ENCODE measurements around the gene NUP160. TPM values are rescaled to one million over a fixed set of nuclear protein-coding genes. Genes with fewer than 3 reads are reported as not detected.
"Not testable (repeated sequence)": the region's sequence is repeated elsewhere in the genome, so short reads cannot be mapped to it uniquely, and the experiment has no call there.

The NUP160 gene
- total RNA-seq, 2 experiments from 2014 or later = 66.3 to 67.3 TPM

GRCh38 chr11:47856186-47856585, 8.0 kb upstream of the NUP160 start:
- H3K4me1 Mint-ChIP-seq = peaks cover 39% of the 10 kb centered on the region
- no peak for DNase-seq
- ChIA-PET CTCF (interaction anchor here (0.5 to 2.5 kb wide), 2 partner anchors 10 to 31 kb away, joined by 3 to 11 read pairs; no protein-coding TSS in a partner anchor), POLR2A (interaction anchor here (0.6 kb wide), 1 partner anchor 75 kb away, joined by 3 read pairs; no protein-coding TSS in a partner anchor)
- no peaks in the 10 kb centered on the region for H3K27me3 Mint-ChIP-seq
- H3K27ac Mint-ChIP-seq = no peak overlapping the region
- H3K36me3 Mint-ChIP-seq (ENCODE audit: low read depth) = no peaks in the 10 kb centered on the region
- no peak overlapping the region for H3K4me3 Mint-ChIP-seq
- no peaks in the 10 kb centered on the region for H3K9me3 Mint-ChIP-seq

DNA sequence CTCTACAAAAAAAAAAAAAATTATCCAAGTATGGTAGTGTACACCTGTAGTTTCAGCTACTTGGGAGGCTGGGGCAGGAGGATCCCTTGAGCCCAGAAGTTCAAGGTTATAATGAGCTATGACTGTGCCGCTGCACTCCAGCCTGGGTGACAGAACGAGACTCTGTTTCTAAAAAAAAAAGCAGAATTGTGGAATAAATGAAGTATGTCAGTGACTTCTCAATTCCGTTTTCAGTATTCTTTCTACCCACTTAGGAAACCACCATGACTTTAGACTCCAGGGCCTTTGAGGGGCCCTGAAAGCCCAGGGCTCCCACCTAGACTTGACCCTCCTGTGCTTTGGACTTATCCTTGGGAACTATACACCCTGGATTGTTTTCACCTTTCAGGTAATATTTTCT, 6.5 kb upstream of the NUP160 start:
- no peak overlapping the region for H3K4me3 Mint-ChIP-seq
- POLR2A ChIA-PET = interaction anchor here (0.6 kb wide), 1 partner anchor 15 kb away, joined by 8 read pairs; no protein-coding TSS in a partner anchor
- no peaks in the 10 kb centered on the region for H3K36me3 Mint-ChIP-seq (ENCODE audit: low read depth)
- DNase-seq = no peak
- H3K9me3 Mint-ChIP-seq = no peaks in the 10 kb centered on the region
- H3K27ac Mint-ChIP-seq = peak overlapping the region; percentile 36
- H3K4me1 Mint-ChIP-seq = peaks cover 46% of the 10 kb centered on the region
- no peaks in the 10 kb centered on the region for H3K27me3 Mint-ChIP-seq
- CTCF ChIA-PET = interaction anchor here (0.6 kb wide), 1 partner anchor 144 kb away, joined by 3 read pairs; no protein-coding TSS in a partner anchor

GRCh38 chr11:47852053-47852452, 3.9 kb upstream of the NUP160 start:
- Mint-ChIP-seq H3K36me3 (ENCODE audit: low read depth) (peaks cover 9% of the 10 kb centered on the region), H3K27me3 (no peaks in the 10 kb centered on the region), H3K4me3 (no peak overlapping the region), H3K4me1 (peaks cover 45% of the 10 kb centered on the region), H3K9me3 (no peaks in the 10 kb centered on the region), H3K27ac (no peak overlapping the region)
- ChIA-PET CTCF (interaction anchor here (0.6 kb wide), 2 partner anchors 35 to 216 kb away, joined by 3 read pairs; no protein-coding TSS in a partner anchor), POLR2A (no interaction called here)
- DNase-seq = no peak

DNA sequence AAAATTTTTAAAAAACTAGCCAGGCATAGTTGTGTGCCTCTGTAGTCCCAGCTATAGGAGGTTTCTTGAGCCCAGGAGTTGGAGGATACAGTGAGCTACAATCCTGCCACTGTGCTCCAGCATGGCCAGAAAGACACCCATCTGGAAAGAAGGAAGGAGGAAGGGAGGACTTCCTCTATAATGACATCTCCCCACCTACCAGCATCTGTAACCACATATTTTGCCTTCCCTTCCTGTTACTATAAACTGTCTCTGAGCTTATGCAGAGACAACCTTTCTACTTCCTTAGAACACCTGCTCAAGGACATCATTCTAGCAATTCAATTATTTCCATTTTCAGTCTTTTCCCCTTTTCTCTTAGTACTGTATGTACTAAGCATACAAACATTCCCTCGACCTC, 2.2 kb upstream of the NUP160 start:
- ChIA-PET POLR2A (interaction anchor here (0.5 kb wide), 1 partner anchor 150 kb away, joined by 3 read pairs; no protein-coding TSS in a partner anchor), CTCF (interaction anchor here (0.6 to 2.0 kb wide), 3 partner anchors 10 to 397 kb away, joined by 3 to 6 read pairs (median 3); no protein-coding TSS in a partner anchor)
- Mint-ChIP-seq H3K4me1 (peaks cover 58% of the 10 kb centered on the region), H3K27me3 (no peaks in the 10 kb centered on the region), H3K9me3 (no peaks in the 10 kb centered on the region), H3K27ac (peak overlapping the region; percentile 82), H3K36me3 (ENCODE audit: low read depth) (peaks cover 22% of the 10 kb centered on the region), H3K4me3 (peak overlapping the region; percentile 3)
- DNase-seq = no peak

- peak overlapping the region; percentile 99 for H3K4me3 Mint-ChIP-seq
- no peaks in the 10 kb centered on the region for H3K27me3 Mint-ChIP-seq
- ChIA-PET CTCF (interaction anchor here (0.5 to 2.0 kb wide), 4 partner anchors 11 to 83 kb away, joined by 3 to 6 read pairs (median 3); no protein-coding TSS in a partner anchor), POLR2A (no interaction called here)
- H3K9me3 Mint-ChIP-seq = no peaks in the 10 kb centered on the region
- peaks cover 58% of the 10 kb centered on the region for H3K4me1 Mint-ChIP-seq
- H3K27ac Mint-ChIP-seq = peak overlapping the region; percentile 100
- peaks cover 24% of the 10 kb centered on the region for H3K36me3 Mint-ChIP-seq (ENCODE audit: low read depth)
- DNase-seq = no peak
These were observed 578 bp upstream of the NUP160 start for GRCh38 chr11:47848700-47849155.

GRCh38 chr11:47847537-47847891, 636 bp downstream of the NUP160 start:
- no peak for DNase-seq
- Mint-ChIP-seq H3K4me1 (peaks cover 51% of the 10 kb centered on the region), H3K27ac (peak overlapping the region; percentile 100), H3K27me3 (no peaks in the 10 kb centered on the region), H3K9me3 (no peaks in the 10 kb centered on the region), H3K36me3 (ENCODE audit: low read depth) (peaks cover 24% of the 10 kb centered on the region), H3K4me3 (peak overlapping the region; percentile 99)
- ChIA-PET CTCF (interaction anchor here (0.8 to 1.1 kb wide), 3 partner anchors 9 to 165 kb away, joined by 3 read pairs; no protein-coding TSS in a partner anchor), POLR2A (interaction anchor here (0.6 kb wide), 1 partner anchor 51 kb away, joined by 3 read pairs; no protein-coding TSS in a partner anchor)

DNA sequence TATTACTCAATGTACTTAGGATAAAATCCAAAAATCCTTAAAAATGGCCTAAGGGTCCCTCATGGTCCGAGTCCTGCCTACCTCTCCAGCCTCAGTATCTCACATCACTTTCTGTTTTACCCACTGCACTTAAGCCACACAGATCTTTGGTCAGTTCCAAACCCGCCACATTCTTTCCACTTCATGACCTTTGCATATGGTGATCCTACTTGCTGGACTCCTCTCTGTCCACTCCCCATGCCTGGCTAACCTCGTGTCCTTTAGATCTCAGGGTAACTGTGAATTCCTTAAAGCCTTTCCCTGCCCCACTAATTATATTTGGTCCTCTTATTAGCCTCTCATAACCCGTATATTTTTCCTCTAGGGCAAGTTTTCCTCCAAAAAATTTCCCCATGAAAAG, 1.2 kb downstream of the NUP160 start:
- peaks cover 24% of the 10 kb centered on the region for H3K36me3 Mint-ChIP-seq (ENCODE audit: low read depth)
- H3K27ac Mint-ChIP-seq = peak overlapping the region; percentile 100
- H3K9me3 Mint-ChIP-seq = no peaks in the 10 kb centered on the region
- H3K27me3 Mint-ChIP-seq = no peaks in the 10 kb centered on the region
- peaks cover 46% of the 10 kb centered on the region for H3K4me1 Mint-ChIP-seq
- DNase-seq = no peak
- POLR2A ChIA-PET = no interaction called here
- CTCF ChIA-PET = no interaction called here
- peak overlapping the region; percentile 99 for H3K4me3 Mint-ChIP-seq

DNA sequence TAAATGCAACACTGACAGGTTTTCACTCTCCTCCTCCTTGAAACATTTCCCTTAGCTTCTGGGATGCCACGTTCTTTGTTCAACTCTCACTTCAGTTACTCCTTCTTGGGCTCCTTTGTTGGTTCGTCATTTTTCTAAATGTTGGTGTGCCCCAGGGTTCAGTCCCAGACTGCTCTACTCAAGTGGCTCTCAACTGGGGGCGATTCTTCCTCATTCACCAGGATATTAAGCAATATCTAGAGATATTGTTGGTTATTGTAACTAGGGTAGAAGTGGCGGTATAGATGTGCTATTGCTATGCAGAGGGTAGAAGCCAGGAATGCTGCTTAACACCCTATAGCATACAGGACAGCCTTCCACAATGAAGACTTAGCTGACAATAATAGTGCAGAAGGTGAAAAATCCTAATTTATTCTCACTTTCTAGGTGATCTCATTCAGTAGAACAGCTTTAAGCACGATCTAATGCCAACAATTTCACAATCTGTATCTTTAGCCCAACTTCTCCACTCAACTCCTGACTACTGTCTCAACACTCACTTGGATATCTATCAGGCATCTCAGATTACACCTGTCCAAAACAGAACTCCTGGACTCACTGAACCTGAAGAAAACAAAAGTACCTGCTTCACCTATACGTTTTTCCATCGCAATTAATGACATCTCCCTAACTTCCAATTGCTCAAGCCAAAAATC, 4.6 kb downstream of the NUP160 start:
- ChIA-PET CTCF (interaction anchor here (0.6 to 1.3 kb wide), 2 partner anchors 64 to 300 kb away, joined by 5 read pairs; no protein-coding TSS in a partner anchor), POLR2A (no interaction called here)
- Mint-ChIP-seq H3K36me3 (ENCODE audit: low read depth) (peaks cover 41% of the 10 kb centered on the region), H3K9me3 (no peaks in the 10 kb centered on the region), H3K27me3 (no peaks in the 10 kb centered on the region), H3K4me3 (no peak overlapping the region), H3K4me1 (peaks cover 21% of the 10 kb centered on the region), H3K27ac (no peak overlapping the region)
- DNase-seq = no peak

GRCh38 chr11:47842749-47843148, 5.4 kb downstream of the NUP160 start:
- Mint-ChIP-seq H3K4me1 (peaks cover 21% of the 10 kb centered on the region), H3K27me3 (no peaks in the 10 kb centered on the region), H3K36me3 (ENCODE audit: low read depth) (peaks cover 43% of the 10 kb centered on the region), H3K27ac (no peak overlapping the region), H3K4me3 (no peak overlapping the region), H3K9me3 (no peaks in the 10 kb centered on the region)
- DNase-seq = no peak
- CTCF ChIA-PET = no interaction called here
- POLR2A ChIA-PET = no interaction called here

GRCh38 chr11:47837929-47838328, 10.2 kb downstream of the NUP160 start:
- H3K4me1 Mint-ChIP-seq = no peaks in the 10 kb centered on the region
- H3K36me3 Mint-ChIP-seq (ENCODE audit: low read depth) = peaks cover 54% of the 10 kb centered on the region
- ChIA-PET POLR2A (no interaction called here), CTCF (interaction anchor here (1.2 kb wide), 1 partner anchor 10 kb away, joined by 3 read pairs; the partner anchor contains the start of gene NUP160)
- no peak for DNase-seq
- H3K4me3 Mint-ChIP-seq = no peak overlapping the region
- H3K9me3 Mint-ChIP-seq = no peaks in the 10 kb centered on the region
- no peak overlapping the region for H3K27ac Mint-ChIP-seq
- no peaks in the 10 kb centered on the region for H3K27me3 Mint-ChIP-seq

DNA sequence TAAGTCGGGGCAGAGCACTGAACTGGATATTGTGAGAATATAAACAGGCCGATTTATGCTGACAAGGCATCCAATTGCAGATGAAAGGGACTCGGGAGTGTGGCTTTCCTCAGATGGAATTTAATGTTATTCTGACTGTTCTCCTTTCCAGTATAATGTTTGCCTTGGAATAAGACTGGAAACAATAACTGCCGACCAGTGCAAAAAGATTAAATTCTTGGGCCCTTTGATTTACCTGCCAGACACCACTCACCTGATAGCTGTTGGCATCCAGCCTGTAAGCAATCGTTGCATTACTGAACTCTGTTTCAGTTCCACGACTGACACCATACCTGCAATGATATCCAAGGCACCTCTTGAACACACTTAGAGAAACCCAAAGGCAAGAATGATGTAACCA, 10.9 kb downstream of the NUP160 start:
- CTCF ChIA-PET = no interaction called here

DNA sequence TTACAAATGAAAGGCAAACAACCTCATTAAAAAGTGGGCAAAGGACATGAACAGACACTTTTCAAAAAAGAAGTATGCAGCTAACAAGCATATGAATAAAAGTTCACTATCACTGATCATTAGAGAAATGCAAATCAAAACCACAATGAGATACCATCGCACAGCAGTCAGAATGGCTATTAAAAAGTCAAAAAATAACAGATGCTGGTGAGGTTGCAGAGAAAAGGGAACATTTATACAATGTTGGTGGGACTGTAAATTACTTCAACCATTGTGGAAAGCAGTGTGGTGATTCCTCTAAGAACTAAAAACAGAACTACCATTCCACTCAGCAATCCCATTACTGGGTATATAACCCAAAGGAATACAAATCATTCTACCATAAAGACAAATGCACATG, 18.1 kb downstream of the NUP160 start:
- H3K9me3 Mint-ChIP-seq, POLR2A ChIA-PET, DNase-seq, CTCF ChIA-PET, H3K27ac Mint-ChIP-seq, H3K27me3 Mint-ChIP-seq, H3K4me3 Mint-ChIP-seq: not testable (repeated sequence)
- H3K4me1 Mint-ChIP-seq = peaks cover 18% of the 10 kb centered on the region
- peaks cover 69% of the 10 kb centered on the region for H3K36me3 Mint-ChIP-seq (ENCODE audit: low read depth)

More for the DNA sequence above, 10.9 kb downstream of the NUP160 start:
- POLR2A ChIA-PET = no interaction called here
- no peak overlapping the region for H3K27ac Mint-ChIP-seq
- H3K36me3 Mint-ChIP-seq (ENCODE audit: low read depth) = peaks cover 60% of the 10 kb centered on the region
- no peak overlapping the region for H3K4me3 Mint-ChIP-seq
- no peaks in the 10 kb centered on the region for H3K27me3 Mint-ChIP-seq
- no peaks in the 10 kb centered on the region for H3K9me3 Mint-ChIP-seq
- DNase-seq = no peak
- no peaks in the 10 kb centered on the region for H3K4me1 Mint-ChIP-seq

DNA sequence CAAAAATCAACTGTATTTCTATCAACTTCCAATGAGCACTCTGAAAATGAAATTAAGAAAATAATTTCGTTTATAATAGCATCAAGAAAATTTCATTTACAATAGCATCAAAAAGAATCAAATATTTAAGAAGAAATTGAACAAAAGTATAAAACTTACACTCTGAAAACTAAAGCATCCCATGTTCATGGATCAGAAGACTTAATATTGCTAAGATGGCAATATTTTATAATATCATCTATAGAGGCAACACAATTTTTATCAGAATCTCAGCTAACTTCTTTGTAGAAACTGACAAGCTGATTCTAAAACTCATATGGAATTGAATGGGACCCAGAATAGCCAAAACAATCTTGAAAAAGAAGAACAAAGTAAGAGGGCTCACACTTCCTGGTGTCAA, 19.9 kb downstream of the NUP160 start:
- H3K4me1 Mint-ChIP-seq = peaks cover 18% of the 10 kb centered on the region
- no peak for DNase-seq
- H3K36me3 Mint-ChIP-seq (ENCODE audit: low read depth) = peaks cover 65% of the 10 kb centered on the region
- H3K9me3 Mint-ChIP-seq = no peaks in the 10 kb centered on the region
- POLR2A ChIA-PET = no interaction called here
- CTCF ChIA-PET = interaction anchor here (0.6 to 1.9 kb wide), 4 partner anchors 13 to 1232 kb away, joined by 3 to 6 read pairs (median 4); no protein-coding TSS in a partner anchor
- no peak overlapping the region for H3K4me3 Mint-ChIP-seq
- no peaks in the 10 kb centered on the region for H3K27me3 Mint-ChIP-seq
- no peak overlapping the region for H3K27ac Mint-ChIP-seq

Data from activated CD4-positive, alpha-beta T cell treated with anti-CD3 and anti-CD28 coated beads, Interleukin-2, amount 10 ng/mL, durations not matched to agents 7 days and 5 days (primary cell).